Activated CD8-positive, alpha-beta memory T cell treated with anti-CD3 and anti-CD28 coated beads, Interleukin-2, amount 50 U/mL, for 24 hours (primary cell): ENCODE results near the gene CNFN.

ENCODE experiments used
- DNase-seq: peaks from one replicate; pipeline ENCODE4 v3.0.0-alpha.2; 2020; ENCODE audit errors: extremely low read depth

The CNFN gene

GRCh38 chr19:42375415-42376176, 14.5 kb downstream of the CNFN start:
- no peak for DNase-seq

- DNase-seq = no peak
Observed at GRCh38 chr19:42374826-42375376, 15.2 kb downstream of the CNFN start.

- DNase-seq = no peak
Observed at GRCh38 chr19:42370626-42371175, 19.4 kb downstream of the CNFN start.

- no peak for DNase-seq
Observed at GRCh38 chr19:42370068-42370520, 20.0 kb downstream of the CNFN start.

- no peak for DNase-seq
Observed at GRCh38 chr19:42369433-42370067, 20.5 kb downstream of the CNFN start.

- DNase-seq = no peak
Observed at GRCh38 chr19:42368765-42369164, 21.3 kb downstream of the CNFN start.

- no peak for DNase-seq
Observed at GRCh38 chr19:42368360-42368759, 21.7 kb downstream of the CNFN start.

- no peak for DNase-seq
Observed at GRCh38 chr19:42367929-42368328, 22.2 kb downstream of the CNFN start.

- no peak for DNase-seq
Observed at GRCh38 chr19:42366673-42367072, 23.4 kb downstream of the CNFN start.

GRCh38 chr19:42363614-42364346, 26.3 kb downstream of the CNFN start:
- DNase-seq = no peak

- no peak for DNase-seq
Observed at GRCh38 chr19:42362891-42363440, 27.1 kb downstream of the CNFN start.

- DNase-seq = no peak
Observed at GRCh38 chr19:42362342-42362741, 27.8 kb downstream of the CNFN start.

- no peak for DNase-seq
Observed at GRCh38 chr19:42361545-42361910, 28.6 kb downstream of the CNFN start.

- no peak for DNase-seq
Observed at GRCh38 chr19:42360787-42361544, 29.1 kb downstream of the CNFN start.

GRCh38 chr19:42357290-42357689, 32.8 kb downstream of the CNFN start:
- no peak for DNase-seq

GRCh38 chr19:42356686-42357085, 33.4 kb downstream of the CNFN start:
- DNase-seq = no peak

GRCh38 chr19:42355896-42356295, 34.2 kb downstream of the CNFN start:
- DNase-seq = no peak

GRCh38 chr19:42353341-42354015, 36.6 kb downstream of the CNFN start:
- no peak for DNase-seq

- DNase-seq = no peak
Observed at GRCh38 chr19:42352301-42353259, 37.5 kb downstream of the CNFN start.
